ENCODE results near the gene CMSS1.

The CMSS1 gene

DNA sequence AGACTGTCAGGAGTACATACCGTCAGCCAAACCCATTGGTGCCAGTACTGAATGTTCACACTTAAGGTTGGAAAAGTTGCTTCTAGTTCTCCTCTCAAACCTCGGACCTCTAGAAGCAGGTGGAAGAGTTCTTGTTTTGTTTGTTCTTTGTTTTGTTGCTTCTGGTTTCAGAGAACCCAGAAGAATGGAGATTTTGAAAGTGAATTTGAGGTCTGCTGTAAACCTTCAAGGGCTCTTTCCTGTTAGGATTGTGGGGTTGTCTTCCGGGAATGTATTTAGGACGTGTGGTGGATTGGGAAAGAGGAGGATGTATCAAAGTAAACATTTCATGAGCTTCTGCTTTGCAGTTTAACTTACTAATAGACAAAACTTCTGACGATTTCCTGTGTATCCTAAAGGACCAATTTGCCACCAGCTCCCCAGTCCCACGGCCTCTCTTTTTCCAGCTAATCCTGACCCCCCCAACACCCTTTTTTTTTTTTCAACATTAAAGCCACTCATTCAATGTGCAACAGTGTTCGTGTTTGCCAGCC, 246.3 kb downstream of the CMSS1 start:
- no peak for DNase-seq

DNA sequence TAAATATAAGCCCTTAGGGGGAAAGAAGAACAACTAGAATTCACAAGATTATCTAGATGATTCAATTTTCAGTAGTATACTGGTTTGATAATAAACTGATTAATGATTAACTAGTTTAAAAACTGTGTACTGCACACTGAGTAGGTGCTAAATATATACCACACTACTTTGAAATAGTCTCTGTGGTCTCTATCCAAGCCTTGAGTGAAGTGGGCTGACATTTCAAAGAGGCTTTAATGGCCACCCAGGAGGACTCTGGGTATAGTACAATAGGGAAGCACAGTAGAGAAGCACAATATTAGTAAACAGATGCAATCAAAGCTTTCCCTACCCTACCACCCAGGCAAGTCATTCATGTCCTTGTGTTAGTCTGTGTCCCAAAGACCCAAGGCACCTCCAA, 249.9 kb downstream of the CMSS1 start:
- DNase-seq = no peak

DNA sequence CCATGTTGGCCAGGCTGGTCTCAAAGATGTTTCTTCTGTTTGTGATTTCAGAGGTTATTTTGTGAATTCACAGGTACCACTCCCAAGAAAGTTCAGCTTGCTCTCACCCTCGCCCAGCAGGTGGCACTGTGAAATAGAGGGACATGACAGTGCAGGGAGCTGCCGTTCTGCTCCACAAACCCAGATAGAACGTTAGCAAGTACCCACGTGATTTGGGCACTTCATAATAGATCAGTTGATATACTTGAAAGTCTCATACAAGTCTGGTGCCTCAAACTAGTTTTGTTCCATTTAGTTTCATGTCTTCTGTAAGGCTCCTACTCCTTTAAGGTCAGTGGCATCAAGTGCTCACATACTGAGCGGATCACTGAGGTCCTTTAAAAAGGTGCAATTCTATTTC, 251.2 kb downstream of the CMSS1 start:
- peak; percentile 94 for DNase-seq

DNA sequence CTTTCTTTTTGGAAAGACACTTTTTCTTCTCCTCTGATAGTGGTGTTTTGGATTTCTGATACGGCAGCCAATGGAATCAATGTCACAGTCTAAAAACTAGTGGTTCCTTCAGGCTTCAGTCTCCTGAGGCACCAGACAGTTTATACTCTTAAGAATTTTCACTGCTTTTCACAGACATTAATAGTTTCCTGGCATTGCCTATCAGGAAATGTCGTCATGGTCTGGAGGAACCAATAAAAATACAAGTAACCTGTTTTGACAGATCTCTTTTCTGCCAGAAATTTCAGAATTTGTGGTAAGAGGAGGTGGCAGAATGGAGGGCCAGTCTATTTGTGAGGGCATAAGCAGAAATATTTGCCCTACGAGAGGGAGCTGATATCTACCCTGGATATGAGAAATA, 251.8 kb downstream of the CMSS1 start:
- DNase-seq = no peak

DNA sequence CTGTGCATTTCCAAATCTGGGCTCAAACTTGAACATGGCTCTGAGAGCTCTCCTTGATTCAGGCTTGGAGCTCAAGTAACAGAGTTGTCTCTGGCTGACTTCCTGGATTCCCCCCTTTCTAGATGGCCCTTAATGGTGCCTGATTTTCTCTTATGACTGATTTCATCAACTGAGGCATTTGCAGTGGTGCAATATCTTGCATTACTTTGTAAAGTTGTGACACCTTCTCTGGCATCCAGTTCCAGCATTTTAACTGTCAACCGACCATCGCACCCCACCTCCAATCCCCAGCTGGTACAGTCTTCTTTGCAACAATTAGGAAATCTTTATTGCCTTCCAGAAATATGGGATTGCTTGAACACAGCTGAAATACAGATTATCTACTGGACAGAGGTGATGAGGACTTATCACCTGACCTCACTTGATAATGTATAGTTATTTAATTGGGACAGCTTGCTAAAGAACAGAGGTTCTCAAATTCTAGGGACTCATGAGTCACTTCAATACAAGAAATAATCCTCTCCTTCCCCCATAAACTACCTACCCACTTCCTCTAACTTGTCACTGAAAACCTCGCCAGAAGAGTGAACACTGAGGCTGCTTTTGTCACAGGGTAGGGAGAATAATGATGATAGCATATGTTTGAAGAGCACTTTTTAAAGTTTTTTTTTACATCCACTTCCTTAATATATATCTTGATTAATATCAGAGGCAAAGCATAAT, 254.8 kb downstream of the CMSS1 start:
- DNase-seq = peak; percentile 75

DNA sequence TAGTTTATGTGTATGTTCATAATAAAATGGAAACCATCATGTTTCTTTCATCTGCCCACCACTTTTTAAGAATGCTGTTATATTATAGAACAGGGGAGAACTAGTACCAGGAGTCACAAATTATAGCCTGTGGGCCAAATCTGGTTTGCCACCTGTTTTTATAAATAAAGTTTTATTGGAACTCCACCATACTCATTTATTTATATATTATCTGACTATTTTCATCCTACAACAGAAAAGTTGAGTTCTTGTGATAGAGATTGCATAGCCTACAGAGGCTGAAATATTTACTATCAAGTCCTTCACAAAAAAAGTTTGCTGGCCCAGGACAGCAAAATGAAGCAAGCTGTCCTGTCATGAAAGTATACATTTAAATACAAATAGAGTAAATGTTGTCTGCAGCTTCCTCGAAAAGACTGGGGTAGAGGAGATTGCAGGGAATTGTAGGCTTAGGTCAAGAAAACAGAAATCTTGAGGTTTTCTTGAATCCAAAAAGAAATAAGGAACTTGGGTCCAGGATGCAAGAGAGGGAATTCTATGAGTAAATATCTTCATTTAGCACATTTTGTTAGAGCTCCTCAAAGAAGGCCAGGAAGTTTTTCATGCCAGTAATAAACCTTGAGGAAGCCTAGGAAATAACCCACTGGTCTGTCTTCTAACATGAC, 255.5 kb downstream of the CMSS1 start:
- DNase-seq = peak; percentile 57

DNA sequence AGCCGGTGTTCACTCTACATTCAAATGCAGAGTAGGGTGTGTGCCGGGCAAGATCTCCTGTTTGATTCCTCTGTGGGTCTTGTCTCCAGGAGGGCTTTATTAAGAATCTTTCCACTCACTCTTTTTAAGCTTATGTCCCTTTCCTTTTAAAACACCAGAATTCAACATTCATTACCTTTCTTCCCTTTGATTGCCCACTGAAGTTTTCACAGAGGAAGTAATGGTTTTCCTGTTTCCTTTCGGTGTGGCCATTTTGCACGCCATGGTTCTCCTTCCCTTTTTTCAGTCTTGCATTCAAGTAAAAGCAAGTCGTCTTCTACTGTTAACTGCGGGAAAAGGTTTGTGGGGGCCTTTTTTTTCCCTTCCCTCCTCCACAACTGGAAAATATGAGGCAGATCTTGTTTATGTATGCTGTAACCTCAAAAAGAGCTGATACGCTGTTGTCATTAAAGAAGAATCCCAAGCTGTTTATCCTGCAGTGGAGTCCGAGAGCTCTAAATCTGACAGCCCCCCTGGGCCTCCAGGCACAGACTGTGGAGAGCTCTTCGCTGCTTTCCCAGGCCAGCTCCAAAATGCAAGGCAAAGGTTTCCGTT, 256.1 kb downstream of the CMSS1 start:
- peak; percentile 23 for DNase-seq

DNA sequence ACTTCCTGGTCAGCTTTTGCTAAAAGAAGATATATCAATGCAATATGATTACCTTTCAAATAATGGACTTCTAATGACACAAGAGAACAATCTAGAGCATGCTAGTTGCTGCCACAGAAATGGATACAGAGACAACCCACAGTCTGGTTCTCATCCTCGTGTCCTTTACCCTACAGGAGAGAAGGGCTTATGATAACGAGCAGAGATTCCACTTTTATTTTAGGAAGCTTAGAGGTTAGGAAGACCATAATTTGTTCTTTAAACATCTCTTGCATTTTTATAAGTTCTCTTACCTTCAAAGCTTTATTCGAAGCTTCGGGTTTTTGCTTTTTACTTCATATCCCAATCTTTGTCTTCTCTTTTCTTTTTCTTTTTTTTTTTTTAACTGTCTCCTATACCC, 257.5 kb downstream of the CMSS1 start:
- DNase-seq = peak; percentile 51

DNA sequence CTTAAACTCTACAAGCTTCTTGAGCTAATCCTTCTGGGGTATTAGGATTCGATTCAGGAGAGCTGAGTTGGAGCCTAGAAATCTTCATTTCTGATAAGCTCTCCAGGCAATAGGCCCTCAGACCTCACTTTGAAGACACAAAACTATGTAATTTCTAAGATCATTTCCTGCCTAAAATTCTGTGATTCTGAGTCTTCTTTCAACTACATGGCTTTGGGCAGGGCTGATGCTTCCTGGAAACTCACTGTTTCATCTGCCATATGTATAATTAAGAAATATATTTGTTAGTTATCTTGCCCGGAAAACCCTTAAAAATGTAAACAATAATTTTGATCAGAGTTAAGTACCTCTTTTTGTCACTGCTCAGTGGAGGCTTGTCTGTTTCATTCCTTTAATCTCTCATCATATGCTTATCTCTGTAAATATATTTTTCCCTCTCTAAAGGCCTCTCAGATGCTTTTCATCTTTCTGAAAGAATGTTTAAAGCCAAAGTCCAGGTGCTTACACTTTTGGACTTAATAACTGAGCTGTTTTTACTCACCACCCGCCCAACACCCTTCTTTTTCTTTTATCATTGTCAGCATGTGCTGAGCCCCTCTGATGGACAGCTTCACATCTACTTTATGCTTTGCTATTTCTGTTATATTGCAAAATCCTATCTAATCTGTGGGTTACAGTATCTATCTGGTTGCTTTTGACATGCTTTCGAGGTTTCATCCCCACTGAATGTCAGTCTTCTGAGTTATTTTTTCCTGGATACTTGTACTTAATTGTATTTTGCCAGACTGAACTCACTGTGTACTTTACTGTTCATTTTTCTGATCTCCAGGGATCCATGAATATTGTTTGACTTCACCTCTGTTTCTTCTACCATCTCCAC, 258.4 kb downstream of the CMSS1 start:
- peak; percentile 78 for DNase-seq

DNA sequence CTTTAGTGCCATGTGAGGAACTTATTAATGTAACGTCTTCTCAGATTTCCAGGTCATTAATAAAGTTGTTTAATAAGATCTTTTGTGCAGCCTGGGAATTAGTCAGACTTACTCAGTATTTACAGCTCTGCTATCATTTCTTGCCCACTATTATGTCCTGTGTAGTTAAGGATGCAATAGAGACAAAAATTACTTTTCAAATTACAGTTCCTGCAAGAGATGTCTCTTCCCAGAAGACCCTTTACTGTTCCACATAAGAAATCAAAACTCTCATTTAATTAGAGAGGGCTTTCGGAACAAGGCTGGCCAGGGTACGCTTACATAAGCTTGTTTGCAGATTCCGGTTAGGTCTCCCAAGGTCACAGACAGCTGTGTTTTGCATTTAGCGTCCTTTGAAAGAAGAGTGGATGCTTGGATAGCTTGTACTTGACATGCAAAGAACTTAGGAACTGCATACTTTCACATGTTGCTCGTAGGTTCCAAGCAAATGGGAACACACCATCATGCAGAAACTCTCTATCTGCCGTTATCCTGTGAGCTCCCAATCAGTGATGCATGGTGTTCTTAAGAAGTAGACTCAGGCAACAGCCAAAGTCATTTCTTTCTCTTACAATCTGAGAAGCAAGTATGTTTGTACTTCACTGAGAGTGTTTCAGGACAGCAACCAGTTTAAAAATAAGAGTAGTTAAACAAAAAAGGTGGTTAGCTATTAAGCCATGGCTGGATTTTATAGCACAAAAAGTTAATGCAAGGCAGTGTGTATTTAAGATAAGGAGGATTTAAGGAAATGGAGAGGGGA, 259.3 kb downstream of the CMSS1 start:
- DNase-seq = no peak

DNA sequence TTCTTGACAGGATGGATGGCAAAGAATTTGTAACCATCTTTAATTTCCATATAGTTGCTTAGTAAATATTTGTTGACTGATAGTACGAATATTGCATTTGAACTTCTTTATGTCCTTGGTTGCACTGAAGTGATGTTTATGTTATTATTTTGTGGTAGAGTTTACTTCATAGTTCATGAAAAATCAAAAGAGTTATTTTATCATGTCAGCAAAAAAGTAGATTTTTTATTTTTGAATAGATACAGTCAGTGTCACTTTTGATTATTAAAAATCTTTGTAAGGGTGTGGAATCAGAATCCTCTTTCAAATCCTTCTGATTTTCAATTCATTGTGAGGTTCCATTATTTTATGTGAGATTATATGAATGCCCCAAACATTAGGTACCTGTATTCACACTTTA, 261.7 kb downstream of the CMSS1 start:
- DNase-seq = no peak

DNA sequence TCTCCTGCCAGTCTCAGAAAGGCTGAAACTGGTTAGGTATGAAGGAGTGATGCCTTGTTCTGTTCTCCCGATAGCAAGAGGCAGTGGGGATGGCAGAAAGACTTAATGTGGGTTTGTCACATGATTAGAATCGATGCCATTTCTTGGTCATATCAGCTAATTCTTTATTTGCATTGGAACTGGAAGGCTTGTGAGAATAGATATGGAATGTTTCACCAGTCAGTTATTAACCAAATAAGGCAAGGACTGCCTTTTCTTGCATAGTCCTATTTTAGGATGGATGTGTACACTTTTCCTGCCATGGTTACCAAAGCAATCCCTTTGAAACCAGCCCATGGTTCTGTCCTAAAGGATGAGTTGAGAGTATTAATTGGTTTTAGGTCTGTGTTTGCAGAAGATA, 262.9 kb downstream of the CMSS1 start:
- no peak for DNase-seq

DNA sequence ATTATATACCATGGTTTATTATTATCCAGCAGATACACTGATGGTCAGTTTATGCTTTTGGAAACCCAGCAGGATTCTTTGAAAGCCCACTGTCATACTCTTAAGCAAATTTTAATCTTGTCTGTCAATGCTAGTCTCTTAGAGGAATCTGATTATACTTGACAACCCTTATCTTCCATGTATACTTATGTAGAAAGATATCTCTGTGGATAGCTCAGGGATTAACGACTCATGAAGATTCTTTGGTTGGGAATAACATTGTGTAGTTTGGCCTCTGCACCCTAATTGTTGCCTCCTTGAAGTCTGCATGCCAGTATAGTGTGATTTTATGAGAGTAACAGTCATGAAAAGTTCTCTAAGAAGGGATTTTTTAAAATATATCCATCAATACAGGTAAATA, 263.6 kb downstream of the CMSS1 start:
- DNase-seq = no peak

DNA sequence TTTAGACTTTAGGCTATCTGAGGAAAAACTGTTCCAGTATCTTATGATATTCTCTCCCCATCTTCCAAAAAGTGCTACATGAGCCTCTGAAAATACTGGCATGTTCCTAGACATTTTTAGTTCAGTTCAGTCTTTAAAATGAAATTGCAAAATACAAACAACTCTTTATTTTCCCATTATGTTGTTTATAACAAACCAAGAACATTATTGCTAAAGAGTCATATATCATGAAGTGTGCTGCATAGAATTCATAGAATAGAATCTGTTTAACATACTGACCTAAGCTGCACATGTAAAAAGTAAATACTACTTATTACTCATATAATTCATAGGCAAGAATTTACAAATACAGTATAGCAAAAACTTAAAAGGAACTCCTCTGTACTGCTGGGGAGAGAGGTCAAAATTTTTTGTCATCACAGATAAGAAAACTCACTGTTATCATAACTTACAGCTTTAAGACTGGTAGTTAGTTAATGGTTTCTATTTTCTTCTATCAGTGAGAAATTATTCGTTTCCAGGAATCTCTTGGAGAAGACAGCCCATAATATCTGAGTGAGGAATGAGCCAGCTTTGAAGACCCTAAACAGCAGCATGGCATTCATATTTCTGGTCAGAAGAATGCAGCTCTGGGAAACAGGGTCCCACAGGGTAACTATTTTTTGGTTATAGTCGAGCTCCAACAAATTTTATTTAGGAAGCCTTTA, 264.5 kb downstream of the CMSS1 start:
- peak; percentile 81 for DNase-seq

DNA sequence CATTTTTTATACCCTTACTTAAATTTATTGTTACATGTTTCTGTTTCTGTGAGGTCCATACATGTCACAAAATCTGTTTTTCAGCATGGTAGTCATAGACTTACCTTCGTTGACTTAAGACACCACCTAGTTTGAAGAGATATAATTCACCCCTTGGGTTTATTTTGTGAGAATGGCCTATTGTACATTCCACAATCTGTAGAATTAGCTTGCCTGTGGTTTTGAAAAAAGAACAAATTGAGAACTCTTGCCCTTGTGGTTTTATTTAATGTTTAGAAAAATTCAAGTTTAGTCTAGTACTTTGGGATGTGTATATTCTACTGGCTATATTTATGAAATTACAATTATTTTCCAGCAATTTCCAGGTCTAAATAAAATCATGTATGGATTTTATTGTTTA, 265.1 kb downstream of the CMSS1 start:
- DNase-seq = no peak

DNA sequence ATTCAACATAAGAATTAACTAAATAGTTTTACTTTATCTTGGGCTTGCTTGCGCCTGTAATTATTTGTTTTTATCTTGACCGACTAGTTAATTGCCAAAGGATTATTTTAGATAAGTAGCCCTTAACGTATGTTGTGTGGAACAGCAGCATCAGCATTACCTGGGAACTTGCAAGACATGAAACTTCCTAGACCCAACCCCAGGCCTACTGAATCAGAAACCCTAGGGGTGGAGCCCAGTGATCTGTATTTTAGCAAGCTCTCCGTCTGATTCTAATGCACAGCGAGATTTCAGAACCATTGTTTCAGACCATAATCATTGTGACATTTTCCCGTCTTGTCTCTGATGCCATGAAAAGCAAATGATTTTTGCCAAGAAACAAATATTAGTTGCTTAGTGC, 265.5 kb downstream of the CMSS1 start:
- peak; percentile 35 for DNase-seq

DNA sequence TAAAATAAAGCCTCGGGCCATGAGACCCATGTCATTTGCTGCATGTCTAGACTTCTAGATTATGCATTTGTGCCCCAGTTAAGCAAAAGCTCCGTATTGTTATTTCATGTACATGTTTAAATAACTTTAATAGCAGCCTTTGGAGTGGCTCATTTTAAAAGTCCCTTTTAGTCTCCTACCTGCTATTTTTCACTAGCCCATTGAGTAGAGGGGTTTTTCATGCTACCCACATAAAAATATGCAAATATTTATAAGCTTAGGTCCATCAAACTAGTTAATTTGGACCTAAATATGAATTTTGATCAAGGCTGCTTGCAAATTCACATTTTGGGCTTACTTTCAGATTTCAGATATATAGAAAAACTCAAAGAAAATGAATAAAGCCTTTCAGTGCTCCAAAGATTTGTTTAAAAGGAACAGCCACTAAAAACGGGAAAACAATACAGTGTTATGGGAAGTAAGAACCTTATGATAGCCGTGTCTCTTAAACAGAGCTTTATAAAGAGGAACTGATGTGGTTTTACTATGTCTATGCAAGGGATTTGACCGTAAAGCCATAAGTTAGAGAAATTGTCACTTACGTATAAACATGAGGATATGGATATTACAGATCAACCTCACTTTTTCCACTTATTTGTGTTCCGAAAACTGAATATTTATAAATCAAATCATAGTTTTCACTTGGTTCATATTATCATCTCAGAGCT, 266.6 kb downstream of the CMSS1 start:
- DNase-seq = peak; percentile 77

DNA sequence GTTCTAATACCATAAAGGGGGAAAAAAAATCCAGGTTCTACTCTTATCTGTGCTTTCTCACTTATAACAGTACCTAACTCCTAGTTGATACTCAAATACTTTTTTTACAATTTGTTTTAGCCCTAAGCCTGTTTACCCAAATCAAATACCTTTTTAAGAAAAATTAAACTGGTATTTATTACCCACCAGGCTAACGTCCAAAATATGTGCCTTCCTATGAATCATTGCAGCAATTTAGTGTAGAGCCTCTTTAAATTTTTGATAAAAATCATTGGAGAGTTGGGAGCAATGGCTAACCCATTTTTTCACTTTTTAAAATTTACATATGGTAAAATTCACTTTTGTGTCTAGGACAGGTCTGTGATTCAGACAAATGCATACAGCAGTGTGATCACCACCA, 268.7 kb downstream of the CMSS1 start:
- DNase-seq = no peak

DNA sequence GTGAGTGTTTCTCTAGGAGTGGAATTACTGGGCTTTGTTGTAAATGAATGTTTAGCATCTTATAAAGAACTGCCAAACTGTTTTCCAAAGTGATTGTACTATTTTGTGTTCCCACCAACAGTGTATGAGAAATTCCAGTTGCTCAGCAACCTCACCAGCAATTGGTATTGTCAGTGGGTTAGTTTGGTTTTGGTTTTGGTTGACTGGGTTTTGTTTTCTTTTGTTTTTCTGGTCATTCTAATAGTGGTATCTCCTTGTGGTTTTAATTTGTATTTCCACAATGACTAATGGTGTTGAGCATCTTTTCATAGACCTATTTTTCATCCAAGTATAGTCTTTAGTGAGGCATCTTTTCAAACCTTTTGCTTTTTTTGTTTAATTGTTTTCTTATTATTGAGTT, 269.5 kb downstream of the CMSS1 start:
- DNase-seq = peak; percentile 57

DNA sequence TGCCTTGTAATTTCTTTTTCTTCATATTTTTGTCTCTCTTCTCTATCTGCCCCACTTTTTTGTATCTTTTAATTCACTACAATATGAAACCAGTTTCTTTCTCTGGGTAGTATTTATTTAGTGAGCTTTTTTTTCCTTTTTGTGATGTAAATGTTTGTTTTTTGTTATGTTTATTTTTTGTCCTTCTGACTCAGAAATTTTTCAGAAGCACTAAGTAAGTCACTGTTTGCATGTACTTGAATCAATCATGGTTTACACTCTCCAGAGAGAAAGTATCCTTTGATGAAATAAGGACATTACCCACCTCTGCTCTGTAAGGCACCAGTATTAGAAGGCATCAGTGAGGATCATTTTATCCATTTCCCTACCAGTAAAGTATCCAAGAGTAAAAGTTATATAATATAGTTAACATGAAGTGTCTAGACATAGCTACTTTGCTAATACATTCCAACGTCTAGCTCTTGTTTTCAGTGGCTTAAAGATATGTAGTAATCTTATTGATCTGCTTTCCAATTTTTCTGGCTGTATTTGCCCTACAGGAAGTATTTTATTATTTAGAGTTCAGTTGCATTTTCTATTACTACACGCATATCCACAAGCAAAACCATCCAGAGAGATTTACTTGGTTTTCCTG, 271.2 kb downstream of the CMSS1 start:
- no peak for DNase-seq

Measured in OCI-M1 (cell line).